Measurements from ENCODE around the gene NF2.

The NF2 gene

GRCh38 chr22:29702931-29703501 lies 99.6 kb downstream of the NF2 start:
- no peak for DNase-seq (ENCODE audit: low read depth)

- no peak for DNase-seq (ENCODE audit: low read depth)
Observed at GRCh38 chr22:29703569-29704195, 100.2 kb downstream of the NF2 start.

DNA sequence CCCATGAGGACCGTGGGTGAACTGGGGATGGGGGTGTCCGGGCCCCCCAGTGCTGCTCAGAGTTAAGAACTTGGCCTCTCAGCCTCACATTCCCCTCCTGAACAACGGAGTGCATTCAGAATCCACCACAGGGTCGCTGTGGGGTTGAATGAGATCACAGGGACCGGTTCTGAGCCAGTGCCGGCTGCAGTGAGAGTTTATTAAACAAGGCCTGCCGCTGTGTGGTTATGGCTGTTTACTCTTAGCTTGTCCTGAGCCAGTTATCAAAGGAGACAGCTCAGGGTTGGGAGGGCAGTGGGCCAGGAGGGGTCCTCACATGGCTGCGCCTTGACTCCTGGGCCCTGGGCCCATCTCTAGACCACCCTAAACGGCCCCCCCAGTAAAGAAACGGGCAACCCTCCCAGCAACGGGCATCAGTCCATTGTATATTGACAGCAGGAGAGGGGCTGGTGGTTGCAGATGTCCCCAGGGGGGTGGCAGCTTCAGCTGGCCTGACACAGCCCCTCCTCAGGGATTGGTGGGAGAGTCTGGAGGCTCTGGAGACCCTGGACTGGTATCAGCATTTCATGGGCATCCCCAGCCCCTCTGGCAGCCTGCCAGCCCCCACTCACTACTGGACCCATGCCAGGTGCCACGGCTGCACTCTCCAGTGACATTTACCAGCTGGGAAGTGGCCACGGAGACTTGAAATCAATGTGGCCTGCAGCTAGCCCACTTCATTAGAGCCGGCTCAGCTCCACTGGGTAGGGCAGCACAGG lies 101.3 kb downstream of the NF2 start:
- no peak for DNase-seq (ENCODE audit: low read depth)

- DNase-seq (ENCODE audit: low read depth): no peak
Observed at GRCh38 chr22:29705651-29706050, 102.2 kb downstream of the NF2 start.

DNA sequence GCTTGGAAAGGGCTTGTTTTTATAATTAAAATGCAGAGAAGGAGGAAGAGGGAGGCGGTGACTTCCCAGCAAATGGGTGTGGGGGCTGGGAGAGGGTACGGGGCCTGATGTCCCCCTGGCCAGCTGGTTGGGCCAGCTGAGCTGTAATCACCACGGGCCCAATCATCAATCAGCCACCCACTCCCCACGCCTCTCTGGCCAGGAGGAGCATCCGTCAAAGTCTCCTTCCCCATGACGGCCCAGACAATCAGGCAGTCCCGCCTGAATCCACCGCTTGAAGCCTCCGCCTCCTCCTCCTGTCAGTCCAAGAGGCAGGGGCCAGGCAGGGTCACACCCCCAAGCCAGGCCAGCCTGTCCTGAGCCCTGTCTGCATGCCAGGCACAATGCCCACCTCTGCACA lies 103.1 kb downstream of the NF2 start:
- DNase-seq (ENCODE audit: low read depth): no peak

DNA sequence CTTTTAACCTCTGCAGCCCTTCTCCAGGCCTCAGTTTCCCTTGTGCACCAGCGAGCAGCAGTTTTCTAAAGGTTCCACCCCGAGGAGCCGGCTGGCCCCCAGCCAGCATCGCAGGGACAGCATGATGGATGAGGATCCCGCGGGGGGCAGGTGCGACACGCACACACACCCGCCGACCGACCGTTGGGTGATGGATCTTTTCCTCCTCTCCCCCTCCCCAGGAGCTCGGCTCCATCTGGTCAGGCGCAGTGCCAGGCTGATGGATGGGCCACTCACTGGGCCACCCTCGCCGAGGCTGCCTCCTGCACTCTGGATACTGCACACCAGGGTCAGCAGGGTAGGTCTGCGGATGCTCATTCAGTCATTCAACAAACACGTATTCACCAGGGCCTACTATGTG lies 103.6 kb downstream of the NF2 start:
- no peak for DNase-seq (ENCODE audit: low read depth)

GRCh38 chr22:29707471-29707870 lies 104.0 kb downstream of the NF2 start:
- no peak for DNase-seq (ENCODE audit: low read depth)

- no peak for DNase-seq (ENCODE audit: low read depth)
Observed at GRCh38 chr22:29710193-29710592, 106.8 kb downstream of the NF2 start.

- DNase-seq (ENCODE audit: low read depth): no peak
Observed at GRCh38 chr22:29710922-29711593, 107.6 kb downstream of the NF2 start.

DNA sequence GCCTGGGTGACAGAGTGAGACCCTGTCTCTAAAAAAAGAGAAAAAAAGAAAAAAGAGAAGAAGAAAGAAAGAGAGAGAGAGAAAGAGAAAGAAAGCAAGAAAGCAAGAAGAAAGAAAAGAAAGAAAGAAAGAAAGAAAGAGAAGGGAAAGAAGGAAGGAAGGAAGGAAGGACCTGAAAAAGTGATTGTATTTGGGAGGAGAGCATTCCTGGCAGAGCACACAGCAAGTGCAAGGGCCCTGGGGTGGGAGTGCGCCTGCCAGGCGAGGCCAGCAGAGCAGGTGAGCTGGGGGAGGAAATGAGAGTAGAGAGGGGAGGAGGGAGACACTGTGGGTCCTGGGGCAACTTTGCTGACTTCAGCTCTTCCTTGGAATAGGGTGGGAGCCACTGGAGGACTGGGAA lies 108.7 kb downstream of the NF2 start:
- DNase-seq (ENCODE audit: low read depth): no peak

GRCh38 chr22:29713156-29713727 lies 109.8 kb downstream of the NF2 start:
- DNase-seq (ENCODE audit: low read depth): no peak

DNA sequence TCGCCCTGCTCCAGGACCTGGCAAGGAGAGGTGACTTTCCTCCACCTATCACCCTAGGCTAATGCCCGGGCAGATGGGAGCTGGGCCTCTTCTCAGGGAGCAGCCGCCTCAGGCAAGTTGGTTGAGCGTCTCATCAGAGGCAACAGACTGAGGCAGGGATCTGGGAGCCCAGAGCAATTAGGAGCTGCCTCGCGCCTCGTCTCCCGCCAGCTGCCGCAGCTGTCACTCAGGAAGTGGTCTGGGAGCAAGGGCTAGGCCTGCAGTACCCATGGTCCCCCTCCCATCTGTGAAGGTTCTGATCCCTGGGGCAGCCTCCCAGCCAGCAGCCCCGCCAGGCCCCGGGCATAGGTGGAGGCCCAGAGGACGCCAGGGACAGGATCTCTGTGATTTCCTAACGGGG lies 111.8 kb downstream of the NF2 start:
- no peak for DNase-seq (ENCODE audit: low read depth)

DNA sequence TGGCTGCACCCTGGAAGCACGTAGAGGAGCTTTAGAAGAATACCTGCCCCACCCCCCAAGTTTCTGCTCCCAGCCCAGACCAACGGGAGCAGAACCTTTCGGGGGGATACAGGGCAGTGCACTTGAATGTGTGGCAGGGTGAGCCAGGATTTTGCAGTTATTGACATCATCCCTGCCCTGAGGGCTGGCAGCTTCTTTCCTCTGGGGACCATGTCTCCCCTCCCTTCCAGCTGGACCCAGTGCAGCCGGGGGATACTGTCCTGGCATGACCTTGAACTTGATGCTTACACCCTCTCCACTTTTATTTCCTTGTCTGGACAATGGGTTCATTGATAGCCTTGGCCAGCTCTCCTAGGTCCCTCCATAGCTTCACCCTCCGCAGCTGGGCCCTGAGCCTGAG lies 112.3 kb downstream of the NF2 start:
- DNase-seq (ENCODE audit: low read depth): no peak

DNA sequence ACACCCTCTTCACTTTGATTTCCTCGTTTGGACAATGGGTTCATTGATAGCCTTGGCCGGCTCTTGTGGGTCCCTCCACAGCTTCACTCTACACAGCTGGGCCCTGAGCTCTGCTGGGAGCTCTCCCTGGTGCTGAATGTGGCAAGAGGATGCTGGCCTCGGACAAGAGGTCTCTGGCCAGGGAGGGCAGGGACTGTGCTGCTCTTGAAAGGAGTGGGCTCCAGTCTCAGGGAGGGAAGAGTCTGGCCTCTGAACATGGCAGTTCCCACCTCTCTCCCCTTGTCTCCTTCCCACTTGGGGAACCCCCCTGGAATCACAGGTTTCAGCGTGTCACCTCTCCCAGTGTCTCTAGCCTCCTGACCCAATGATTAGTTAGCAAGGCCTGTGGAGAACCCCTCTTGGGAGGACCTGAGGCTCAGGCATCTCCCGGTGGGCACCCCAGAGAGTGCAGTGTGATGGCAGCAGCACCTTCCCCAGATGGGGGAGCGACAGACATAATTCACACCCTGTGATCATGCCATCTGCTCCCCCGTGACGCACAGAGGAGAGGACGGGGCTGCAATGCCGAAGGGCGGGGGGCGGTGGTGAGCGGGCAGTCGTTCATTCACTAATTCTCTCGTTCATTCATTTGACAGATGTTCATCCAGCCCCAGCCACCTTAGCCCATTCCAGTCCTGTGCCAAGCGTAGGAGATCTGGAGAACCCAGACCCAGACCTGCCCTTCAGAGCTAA lies 113.5 kb downstream of the NF2 start:
- DNase-seq (ENCODE audit: low read depth): peak; percentile 47

GRCh38 chr22:29717789-29718188 lies 114.4 kb downstream of the NF2 start:
- no peak for DNase-seq (ENCODE audit: low read depth)

GRCh38 chr22:29718949-29719898 lies 115.8 kb downstream of the NF2 start:
- no peak for DNase-seq (ENCODE audit: low read depth)

GRCh38 chr22:29719899-29720645 lies 116.6 kb downstream of the NF2 start, which contains the start of gene CABP7:
TSS of gene CABP7 (plus strand) at chr22:29720003. CDS start at chr22:29720425, 422 bp downstream.
- no peak for DNase-seq (ENCODE audit: low read depth)

GRCh38 chr22:29720811-29721323 lies 117.4 kb downstream of the NF2 start:
- DNase-seq (ENCODE audit: low read depth): no peak

DNA sequence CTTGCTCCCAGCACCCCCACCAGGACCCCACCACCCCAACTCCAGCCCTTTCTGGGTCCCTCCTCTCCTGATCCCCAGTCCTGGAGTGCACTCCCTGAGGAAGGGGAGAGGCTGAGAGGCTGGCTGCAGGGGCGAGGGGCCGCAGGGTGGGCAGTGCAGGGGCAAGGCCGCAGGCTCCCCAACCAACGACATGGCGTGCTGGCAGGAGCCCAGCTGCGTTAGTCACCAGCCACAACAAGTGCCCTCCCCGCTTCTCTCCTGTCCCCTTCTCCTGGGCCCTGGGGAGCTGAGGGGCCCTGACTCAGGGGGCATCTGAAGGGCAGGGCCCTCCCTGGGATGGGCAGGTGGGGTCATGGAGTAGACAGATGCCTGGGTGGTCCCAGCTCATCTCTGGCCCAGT lies 118.7 kb downstream of the NF2 start:
- no peak for DNase-seq (ENCODE audit: low read depth)

DNA sequence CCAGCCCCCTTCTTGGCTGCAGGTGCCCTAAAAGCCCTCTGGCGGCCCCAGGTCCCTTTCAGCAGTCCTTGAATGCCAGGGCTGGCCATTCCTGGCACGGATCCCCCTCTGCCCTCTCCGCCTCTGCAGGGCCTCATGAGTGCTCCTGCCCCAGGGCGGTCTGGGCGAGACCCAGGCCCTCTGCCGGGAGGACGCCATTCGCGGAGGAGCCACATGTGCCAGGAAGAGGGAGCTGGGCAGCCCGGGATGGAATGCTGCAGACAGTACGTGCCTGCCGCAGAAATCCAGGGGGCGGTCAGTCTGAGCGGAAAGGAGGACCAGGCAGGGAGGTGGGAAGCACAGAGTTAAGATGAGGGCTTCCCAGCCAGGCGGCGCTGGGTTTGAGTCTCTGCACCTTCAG lies 119.2 kb downstream of the NF2 start:
- no peak for DNase-seq (ENCODE audit: low read depth)
